HepG2 (cell line): Measurements from ENCODE around the gene PCSK6. TPM values are rescaled to one million over a fixed set of nuclear protein-coding genes. Genes with fewer than 3 reads are reported as not detected.

Source experiments
- CHD2 ChIP-seq: IDR thresholded peaks from 2 replicates; pipeline ENCODE4 v1.6.1; 2011; ENCODE audit warnings: low read depth, low read length, improper control_type of control experiment
- DPF2 ChIP-seq: sonication (generic); formaldehyde crosslinking; IDR thresholded peaks from 2 replicates; pipeline ENCODE4 v1.4.0; 2020; ENCODE audit warnings: mild to moderate bottlenecking, low read depth, missing genetic modification reagents, borderline replicate concordance
- ELF4 ChIP-seq: sonication (generic); formaldehyde crosslinking; IDR thresholded peaks from 2 replicates; pipeline ENCODE4 v1.5.0; 2020; ENCODE audit warnings: missing genetic modification reagents, mild to moderate bottlenecking, moderate library complexity, borderline replicate concordance
- FOXK1 ChIP-seq: sonication (generic); formaldehyde crosslinking; IDR thresholded peaks from 2 replicates; pipeline ENCODE4 v1.4.0; 2020; ENCODE audit warnings: low read depth, missing genetic modification reagents, borderline replicate concordance
- SIX1 ChIP-seq: sonication (generic); formaldehyde crosslinking; IDR thresholded peaks from 2 replicates; pipeline ENCODE4 v1.4.0; 2020; ENCODE audit warnings: missing genetic modification reagents, borderline replicate concordance
- SUZ12 ChIP-seq: fragments of 150-350 bp; IDR thresholded peaks from 2 replicates; pipeline ENCODE4 v1.6.1; 2014; ENCODE audit warnings: low read depth, low read length
- YY1 ChIP-seq: IDR thresholded peaks from 2 replicates; pipeline ENCODE4 v1.6.1; 2011; ENCODE audit warnings: low read length, low read depth, moderate library complexity, mild to moderate bottlenecking; ENCODE audit not compliant: insufficient read depth, insufficient replicate concordance
- ZNF441 ChIP-seq: sonication (generic); formaldehyde crosslinking; IDR thresholded peaks from 2 replicates; pipeline ENCODE4 v1.7.0; 2021; ENCODE audit warnings: missing genetic modification reagents, borderline replicate concordance
- polyA plus RNA-seq, 8 experiments: library from polyadenylated mRNA; depleted of rRNA in 3 of 8; stranded (reverse) in 7 of 8; unstranded in 1 of 8; fragments of >200 nt; fragmentation: Illumina TruSeq in 4 of 8; extraction: Trizol in 4 of 8; gene quantifications; 2 replicates each; pipeline versions ENCODE4 v1.2.1 to v1.2.3, GENCODE V29; 2011 to 2016; ENCODE audit warnings: low read depth in 4 of 8, missing spikeins in 1 of 8, mixed read lengths in 1 of 8; ENCODE audit not compliant: insufficient read depth in 1 of 8
- total RNA-seq, 5 experiments: library from RNA; depleted of rRNA; stranded (reverse); fragments of >200 nt; fragmentation: Illumina TruSeq; extraction: Trizol; gene quantifications; 2 replicates each; pipeline ENCODE4 v1.2.3, GENCODE V29; 2016; ENCODE audit warnings: low read depth in 1 of 5
- TF ChIP-seq, protein P1 (sequence below): sonication (generic); formaldehyde crosslinking; IDR thresholded peaks from 2 replicates; pipeline ENCODE4 v1.4.0; 2020; ENCODE audit warnings: missing genetic modification reagents, borderline replicate concordance
- TF ChIP-seq, protein P2 (sequence below): sonication (generic); formaldehyde crosslinking; IDR thresholded peaks from 2 replicates; pipeline ENCODE4 v1.5.0; 2020; ENCODE audit warnings: mild to moderate bottlenecking, missing genetic modification reagents, borderline replicate concordance
- TF ChIP-seq, protein P3 (sequence below): sonication (generic); formaldehyde crosslinking; IDR thresholded peaks from 2 replicates; pipeline ENCODE4 v1.4.0; 2020; ENCODE audit warnings: missing genetic modification reagents
- TF ChIP-seq, protein P4 (sequence below): sonication (generic); formaldehyde crosslinking; conservative IDR thresholded peaks from 2 replicates; pipeline ENCODE4 v1.4.0; 2020; ENCODE audit warnings: missing genetic modification reagents
- TF ChIP-seq, protein P5 (sequence below): sonication (generic); formaldehyde crosslinking; IDR thresholded peaks from 2 replicates; pipeline ENCODE4 v1.5.1; 2020; ENCODE audit warnings: missing genetic modification reagents, mild to moderate bottlenecking, borderline replicate concordance
- TF ChIP-seq, protein P6 (sequence below): sonication (generic); formaldehyde crosslinking; IDR thresholded peaks from 2 replicates; pipeline ENCODE4 v1.4.0; 2020; ENCODE audit warnings: mild to moderate bottlenecking, missing genetic modification reagents
- TF ChIP-seq, protein P7 (sequence below): sonication (generic); formaldehyde crosslinking; IDR thresholded peaks from 2 replicates; pipeline ENCODE4 v1.4.0; 2020; ENCODE audit warnings: missing genetic modification reagents

The PCSK6 gene
- total and polyA plus RNA-seq, 2 of the 13 experiments (the other 11 are each of a cell fraction or from before 2014, with no cell fraction given) = 56.5 to 155 TPM

DNA sequence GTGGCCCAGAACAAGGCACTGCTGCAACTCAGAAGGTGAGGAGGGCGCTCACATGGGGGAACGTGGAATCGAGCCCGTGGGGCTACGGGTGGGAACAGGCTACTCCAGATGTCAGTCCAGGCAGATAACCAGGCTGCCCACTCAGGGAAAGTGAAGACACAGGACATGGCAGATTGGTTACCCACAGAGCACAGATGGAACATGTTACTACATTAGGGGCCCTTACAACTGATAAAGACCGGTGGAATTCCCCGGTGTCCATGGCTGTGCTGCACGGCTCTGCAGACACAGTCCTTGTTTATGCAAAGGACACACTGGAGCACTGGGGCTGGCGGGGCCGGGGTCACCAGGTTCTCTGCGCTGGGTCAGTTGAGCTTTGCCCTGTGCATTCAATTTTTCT lies 36.9 kb downstream of the PCSK6 start (continued):
- TF ChIP-seq, protein P1, sequence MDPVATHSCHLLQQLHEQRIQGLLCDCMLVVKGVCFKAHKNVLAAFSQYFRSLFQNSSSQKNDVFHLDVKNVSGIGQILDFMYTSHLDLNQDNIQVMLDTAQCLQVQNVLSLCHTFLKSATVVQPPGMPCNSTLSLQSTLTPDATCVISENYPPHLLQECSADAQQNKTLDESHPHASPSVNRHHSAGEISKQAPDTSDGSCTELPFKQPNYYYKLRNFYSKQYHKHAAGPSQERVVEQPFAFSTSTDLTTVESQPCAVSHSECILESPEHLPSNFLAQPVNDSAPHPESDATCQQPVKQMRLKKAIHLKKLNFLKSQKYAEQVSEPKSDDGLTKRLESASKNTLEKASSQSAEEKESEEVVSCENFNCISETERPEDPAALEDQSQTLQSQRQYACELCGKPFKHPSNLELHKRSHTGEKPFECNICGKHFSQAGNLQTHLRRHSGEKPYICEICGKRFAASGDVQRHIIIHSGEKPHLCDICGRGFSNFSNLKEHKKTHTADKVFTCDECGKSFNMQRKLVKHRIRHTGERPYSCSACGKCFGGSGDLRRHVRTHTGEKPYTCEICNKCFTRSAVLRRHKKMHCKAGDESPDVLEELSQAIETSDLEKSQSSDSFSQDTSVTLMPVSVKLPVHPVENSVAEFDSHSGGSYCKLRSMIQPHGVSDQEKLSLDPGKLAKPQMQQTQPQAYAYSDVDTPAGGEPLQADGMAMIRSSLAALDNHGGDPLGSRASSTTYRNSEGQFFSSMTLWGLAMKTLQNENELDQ (CRISPR knock-in tag) = no peak
- TF ChIP-seq, protein P2, sequence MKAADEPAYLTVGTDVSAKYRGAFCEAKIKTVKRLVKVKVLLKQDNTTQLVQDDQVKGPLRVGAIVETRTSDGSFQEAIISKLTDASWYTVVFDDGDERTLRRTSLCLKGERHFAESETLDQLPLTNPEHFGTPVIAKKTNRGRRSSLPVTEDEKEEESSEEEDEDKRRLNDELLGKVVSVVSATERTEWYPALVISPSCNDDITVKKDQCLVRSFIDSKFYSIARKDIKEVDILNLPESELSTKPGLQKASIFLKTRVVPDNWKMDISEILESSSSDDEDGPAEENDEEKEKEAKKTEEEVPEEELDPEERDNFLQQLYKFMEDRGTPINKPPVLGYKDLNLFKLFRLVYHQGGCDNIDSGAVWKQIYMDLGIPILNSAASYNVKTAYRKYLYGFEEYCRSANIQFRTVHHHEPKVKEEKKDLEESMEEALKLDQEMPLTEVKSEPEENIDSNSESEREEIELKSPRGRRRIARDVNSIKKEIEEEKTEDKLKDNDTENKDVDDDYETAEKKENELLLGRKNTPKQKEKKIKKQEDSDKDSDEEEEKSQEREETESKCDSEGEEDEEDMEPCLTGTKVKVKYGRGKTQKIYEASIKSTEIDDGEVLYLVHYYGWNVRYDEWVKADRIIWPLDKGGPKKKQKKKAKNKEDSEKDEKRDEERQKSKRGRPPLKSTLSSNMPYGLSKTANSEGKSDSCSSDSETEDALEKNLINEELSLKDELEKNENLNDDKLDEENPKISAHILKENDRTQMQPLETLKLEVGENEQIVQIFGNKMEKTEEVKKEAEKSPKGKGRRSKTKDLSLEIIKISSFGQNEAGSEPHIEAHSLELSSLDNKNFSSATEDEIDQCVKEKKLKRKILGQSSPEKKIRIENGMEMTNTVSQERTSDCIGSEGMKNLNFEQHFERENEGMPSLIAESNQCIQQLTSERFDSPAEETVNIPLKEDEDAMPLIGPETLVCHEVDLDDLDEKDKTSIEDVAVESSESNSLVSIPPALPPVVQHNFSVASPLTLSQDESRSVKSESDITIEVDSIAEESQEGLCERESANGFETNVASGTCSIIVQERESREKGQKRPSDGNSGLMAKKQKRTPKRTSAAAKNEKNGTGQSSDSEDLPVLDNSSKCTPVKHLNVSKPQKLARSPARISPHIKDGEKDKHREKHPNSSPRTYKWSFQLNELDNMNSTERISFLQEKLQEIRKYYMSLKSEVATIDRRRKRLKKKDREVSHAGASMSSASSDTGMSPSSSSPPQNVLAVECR = no peak
- TF ChIP-seq YY1 (no peak), SIX1 (CRISPR knock-in tag) (no peak), CHD2 (no peak), DPF2 (CRISPR knock-in tag) (peak; percentile 63), ZNF441 (CRISPR knock-in tag) (0 out of 2 replicates have a peak, but pooled peaks have one; percentile 46), ELF4 (no peak), FOXK1 (CRISPR knock-in tag) (peak; percentile 51; the same call in 1 of the 2 replicates), SUZ12 (no peak)
- TF ChIP-seq, protein P3, sequence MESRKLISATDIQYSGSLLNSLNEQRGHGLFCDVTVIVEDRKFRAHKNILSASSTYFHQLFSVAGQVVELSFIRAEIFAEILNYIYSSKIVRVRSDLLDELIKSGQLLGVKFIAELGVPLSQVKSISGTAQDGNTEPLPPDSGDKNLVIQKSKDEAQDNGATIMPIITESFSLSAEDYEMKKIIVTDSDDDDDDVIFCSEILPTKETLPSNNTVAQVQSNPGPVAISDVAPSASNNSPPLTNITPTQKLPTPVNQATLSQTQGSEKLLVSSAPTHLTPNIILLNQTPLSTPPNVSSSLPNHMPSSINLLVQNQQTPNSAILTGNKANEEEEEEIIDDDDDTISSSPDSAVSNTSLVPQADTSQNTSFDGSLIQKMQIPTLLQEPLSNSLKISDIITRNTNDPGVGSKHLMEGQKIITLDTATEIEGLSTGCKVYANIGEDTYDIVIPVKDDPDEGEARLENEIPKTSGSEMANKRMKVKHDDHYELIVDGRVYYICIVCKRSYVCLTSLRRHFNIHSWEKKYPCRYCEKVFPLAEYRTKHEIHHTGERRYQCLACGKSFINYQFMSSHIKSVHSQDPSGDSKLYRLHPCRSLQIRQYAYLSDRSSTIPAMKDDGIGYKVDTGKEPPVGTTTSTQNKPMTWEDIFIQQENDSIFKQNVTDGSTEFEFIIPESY (CRISPR knock-in tag) = peak; percentile 60
- TF ChIP-seq, protein P4, sequence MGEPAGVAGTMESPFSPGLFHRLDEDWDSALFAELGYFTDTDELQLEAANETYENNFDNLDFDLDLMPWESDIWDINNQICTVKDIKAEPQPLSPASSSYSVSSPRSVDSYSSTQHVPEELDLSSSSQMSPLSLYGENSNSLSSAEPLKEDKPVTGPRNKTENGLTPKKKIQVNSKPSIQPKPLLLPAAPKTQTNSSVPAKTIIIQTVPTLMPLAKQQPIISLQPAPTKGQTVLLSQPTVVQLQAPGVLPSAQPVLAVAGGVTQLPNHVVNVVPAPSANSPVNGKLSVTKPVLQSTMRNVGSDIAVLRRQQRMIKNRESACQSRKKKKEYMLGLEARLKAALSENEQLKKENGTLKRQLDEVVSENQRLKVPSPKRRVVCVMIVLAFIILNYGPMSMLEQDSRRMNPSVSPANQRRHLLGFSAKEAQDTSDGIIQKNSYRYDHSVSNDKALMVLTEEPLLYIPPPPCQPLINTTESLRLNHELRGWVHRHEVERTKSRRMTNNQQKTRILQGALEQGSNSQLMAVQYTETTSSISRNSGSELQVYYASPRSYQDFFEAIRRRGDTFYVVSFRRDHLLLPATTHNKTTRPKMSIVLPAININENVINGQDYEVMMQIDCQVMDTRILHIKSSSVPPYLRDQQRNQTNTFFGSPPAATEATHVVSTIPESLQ (CRISPR knock-in tag) = no peak
- TF ChIP-seq, protein P5, sequence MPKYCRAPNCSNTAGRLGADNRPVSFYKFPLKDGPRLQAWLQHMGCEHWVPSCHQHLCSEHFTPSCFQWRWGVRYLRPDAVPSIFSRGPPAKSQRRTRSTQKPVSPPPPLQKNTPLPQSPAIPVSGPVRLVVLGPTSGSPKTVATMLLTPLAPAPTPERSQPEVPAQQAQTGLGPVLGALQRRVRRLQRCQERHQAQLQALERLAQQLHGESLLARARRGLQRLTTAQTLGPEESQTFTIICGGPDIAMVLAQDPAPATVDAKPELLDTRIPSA (CRISPR knock-in tag) = no peak
- TF ChIP-seq, protein P6, sequence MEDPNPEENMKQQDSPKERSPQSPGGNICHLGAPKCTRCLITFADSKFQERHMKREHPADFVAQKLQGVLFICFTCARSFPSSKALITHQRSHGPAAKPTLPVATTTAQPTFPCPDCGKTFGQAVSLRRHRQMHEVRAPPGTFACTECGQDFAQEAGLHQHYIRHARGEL (CRISPR knock-in tag) = no peak
- TF ChIP-seq, protein P7, sequence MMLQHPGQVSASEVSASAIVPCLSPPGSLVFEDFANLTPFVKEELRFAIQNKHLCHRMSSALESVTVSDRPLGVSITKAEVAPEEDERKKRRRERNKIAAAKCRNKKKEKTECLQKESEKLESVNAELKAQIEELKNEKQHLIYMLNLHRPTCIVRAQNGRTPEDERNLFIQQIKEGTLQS (CRISPR knock-in tag) = no peak
